ENCODE data around the gene GANC. TPM values are rescaled to one million over a fixed set of nuclear protein-coding genes. Genes with fewer than 3 reads are reported as not detected.

GANC gene
- total RNA-seq, 1 experiment from 2014 or later = 15.8 TPM

GRCh38 chr15:42274702-42274989 is 1.6 kb downstream of the GANC start:
- H3K79me2 ChIP-seq (ENCODE audit: insufficient read depth, low read length) = peaks cover 10% of the 10 kb centered on the region; the same call in 1 of the 2 replicates
- no peak overlapping the region for H2AK5ac ChIP-seq (ENCODE audit: insufficient read length, low read length)
- H3K18ac ChIP-seq (ENCODE audit: insufficient read length, low read depth, low read length) = no peak overlapping the region
- no peak overlapping the region for H3K23ac ChIP-seq (ENCODE audit: insufficient read length, low read depth, low read length)
- H3K4me1 Mint-ChIP-seq = peaks cover 34% of the 10 kb centered on the region in 2 experiments
- H4K20me1 ChIP-seq (ENCODE audit: control insufficient read depth, insufficient read depth, insufficient read length) = no peaks in the 10 kb centered on the region
- H3K4ac ChIP-seq (ENCODE audit: low read depth, low read length) = no peak overlapping the region
- H2BK15ac ChIP-seq (ENCODE audit: low read depth, low read length) = no peak overlapping the region
- H3K27ac ChIP-seq (ENCODE audit: insufficient read length, low read depth, low read length) = no peak overlapping the region
- H3K56ac ChIP-seq (ENCODE audit: insufficient read length, low read depth, low read length) = no peak overlapping the region
- H3K9me3 ChIP-seq (ENCODE audit: control insufficient read depth, low read depth, low read length) = no peaks in the 10 kb centered on the region
- no peaks in the 10 kb centered on the region for H3K79me1 ChIP-seq (ENCODE audit: insufficient read depth, low read depth, low read length, poor library complexity, severe bottlenecking)
- TF ChIP-seq, protein P1, sequence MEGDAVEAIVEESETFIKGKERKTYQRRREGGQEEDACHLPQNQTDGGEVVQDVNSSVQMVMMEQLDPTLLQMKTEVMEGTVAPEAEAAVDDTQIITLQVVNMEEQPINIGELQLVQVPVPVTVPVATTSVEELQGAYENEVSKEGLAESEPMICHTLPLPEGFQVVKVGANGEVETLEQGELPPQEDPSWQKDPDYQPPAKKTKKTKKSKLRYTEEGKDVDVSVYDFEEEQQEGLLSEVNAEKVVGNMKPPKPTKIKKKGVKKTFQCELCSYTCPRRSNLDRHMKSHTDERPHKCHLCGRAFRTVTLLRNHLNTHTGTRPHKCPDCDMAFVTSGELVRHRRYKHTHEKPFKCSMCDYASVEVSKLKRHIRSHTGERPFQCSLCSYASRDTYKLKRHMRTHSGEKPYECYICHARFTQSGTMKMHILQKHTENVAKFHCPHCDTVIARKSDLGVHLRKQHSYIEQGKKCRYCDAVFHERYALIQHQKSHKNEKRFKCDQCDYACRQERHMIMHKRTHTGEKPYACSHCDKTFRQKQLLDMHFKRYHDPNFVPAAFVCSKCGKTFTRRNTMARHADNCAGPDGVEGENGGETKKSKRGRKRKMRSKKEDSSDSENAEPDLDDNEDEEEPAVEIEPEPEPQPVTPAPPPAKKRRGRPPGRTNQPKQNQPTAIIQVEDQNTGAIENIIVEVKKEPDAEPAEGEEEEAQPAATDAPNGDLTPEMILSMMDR (conservative IDR thresholded peaks at IDR 0.05) = no peak
- H3K36me3 Mint-ChIP-seq (ENCODE audit: insufficient read depth in 1 of 3, low read depth in 3 of 3) = peaks cover 0 to 15% (median 14%) of the 10 kb centered on the region in 3 experiments; a peak in 5 of 7 replicates
- H3K4me1 ChIP-seq (ENCODE audit: insufficient read depth, low read length) = peaks cover 5% of the 10 kb centered on the region; the same call in 1 of the 2 replicates
- H3K9ac ChIP-seq (ENCODE audit: extremely low read depth, insufficient read length, low read length) = peak overlapping the region; percentile 84
- H2AFZ ChIP-seq (ENCODE audit: low read length) = no peak overlapping the region
- H2BK120ac ChIP-seq (ENCODE audit: low read depth, low read length, poor library complexity, severe bottlenecking) = no peak overlapping the region
- no peaks in the 10 kb centered on the region for H3K27me3 ChIP-seq (ENCODE audit: insufficient read depth, low read length)
- no peak overlapping the region for H3K14ac ChIP-seq (ENCODE audit: insufficient read depth, low read length)
- H3K23me2 ChIP-seq (ENCODE audit: insufficient read length, low read depth, low read length, poor library complexity, severe bottlenecking) = peaks cover 9% of the 10 kb centered on the region
- no CpG with 5 or more reads among the region's 6 CpGs for WGBS (ENCODE audit: extremely low coverage, insufficient read length, low lambda C conversion rate)
- no peak overlapping the region for H4K91ac ChIP-seq (ENCODE audit: insufficient read length, low read depth, low read length)
- no peak overlapping the region for H4K5ac ChIP-seq (ENCODE audit: insufficient read length, low read depth, low read length)
- H4K8ac ChIP-seq (replicated peaks; ENCODE audit: insufficient read length, low read depth, low read length) = no peak overlapping the region
- no peak overlapping the region for H2BK5ac ChIP-seq (ENCODE audit: insufficient read length, low read length)
- peak overlapping the region; percentile 90 for H3K4me2 ChIP-seq (ENCODE audit: insufficient read depth, insufficient read length, low read length)
- H3K27ac Mint-ChIP-seq = peak overlapping the region in 2 of 3 experiments; percentile 97 to 100; a peak in 4 of 7 replicates
- no peaks in the 10 kb centered on the region for H3K9me3 Mint-ChIP-seq
- no peaks in the 10 kb centered on the region for H3K27me3 Mint-ChIP-seq (ENCODE audit: low read depth)
- H2BK12ac ChIP-seq (ENCODE audit: insufficient read length, low read depth, low read length) = no peak overlapping the region
- H3T11ph ChIP-seq (ENCODE audit: low read length) = no peak overlapping the region
- no peak overlapping the region for H2BK20ac ChIP-seq (ENCODE audit: low read depth, low read length, poor library complexity, severe bottlenecking)
- no peak for DNase-seq
- peak overlapping the region; percentile 99 for H3K4me3 Mint-ChIP-seq
